HL-60 (cell line): ENCODE results near the gene EIF3J.

Experiments
- POLR2AphosphoS5 ChIP-seq: IDR thresholded peaks from 2 replicates; pipeline ENCODE4 v1.6.1; 2012; ENCODE audit warnings: low read depth
- TF ChIP-seq, protein P1 (sequence below): IDR thresholded peaks from one replicate; pipeline ENCODE4 v1.5.1; 2011; ENCODE audit warnings: low read length, control low read depth, inconsistent platforms; ENCODE audit not compliant: insufficient read depth
- TF ChIP-seq, protein P2 (sequence below): IDR thresholded peaks from 2 replicates; pipeline ENCODE4 v1.6.1; 2012; ENCODE audit warnings: low read depth; ENCODE audit not compliant: insufficient replicate concordance

DNA sequence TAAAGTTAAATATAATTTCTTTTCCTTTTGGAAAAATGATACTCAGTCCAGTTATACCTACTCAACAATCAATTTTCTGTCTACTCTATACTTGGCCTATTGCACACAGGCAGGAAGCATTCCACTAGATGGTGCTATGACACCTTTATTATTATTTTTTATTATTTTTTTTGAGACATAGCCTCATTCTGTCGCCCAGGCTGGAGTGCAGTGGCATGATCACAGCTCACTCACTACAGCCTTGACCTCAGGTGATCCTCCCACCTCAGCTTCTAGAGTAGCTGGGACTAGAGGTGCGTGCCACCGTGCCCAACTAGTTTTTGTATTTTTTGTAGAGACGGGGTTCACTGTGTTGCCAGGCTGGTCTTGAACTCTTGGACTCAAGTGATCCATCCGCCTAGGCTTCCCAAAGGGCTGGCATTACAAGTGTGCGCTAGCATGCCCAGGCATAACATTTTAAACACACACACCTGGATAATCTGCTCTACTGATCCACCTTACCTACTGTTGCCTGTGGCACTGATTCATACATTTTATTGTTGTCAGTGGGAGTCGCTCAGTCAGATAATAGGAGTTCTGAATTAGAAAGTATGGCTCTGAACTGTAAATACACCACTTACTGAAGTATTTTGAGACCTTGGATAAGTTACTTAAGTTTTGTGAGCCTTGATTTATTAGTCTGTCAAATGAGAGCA, 56.2 kb downstream of the EIF3J start:
- TF ChIP-seq, protein P1, sequence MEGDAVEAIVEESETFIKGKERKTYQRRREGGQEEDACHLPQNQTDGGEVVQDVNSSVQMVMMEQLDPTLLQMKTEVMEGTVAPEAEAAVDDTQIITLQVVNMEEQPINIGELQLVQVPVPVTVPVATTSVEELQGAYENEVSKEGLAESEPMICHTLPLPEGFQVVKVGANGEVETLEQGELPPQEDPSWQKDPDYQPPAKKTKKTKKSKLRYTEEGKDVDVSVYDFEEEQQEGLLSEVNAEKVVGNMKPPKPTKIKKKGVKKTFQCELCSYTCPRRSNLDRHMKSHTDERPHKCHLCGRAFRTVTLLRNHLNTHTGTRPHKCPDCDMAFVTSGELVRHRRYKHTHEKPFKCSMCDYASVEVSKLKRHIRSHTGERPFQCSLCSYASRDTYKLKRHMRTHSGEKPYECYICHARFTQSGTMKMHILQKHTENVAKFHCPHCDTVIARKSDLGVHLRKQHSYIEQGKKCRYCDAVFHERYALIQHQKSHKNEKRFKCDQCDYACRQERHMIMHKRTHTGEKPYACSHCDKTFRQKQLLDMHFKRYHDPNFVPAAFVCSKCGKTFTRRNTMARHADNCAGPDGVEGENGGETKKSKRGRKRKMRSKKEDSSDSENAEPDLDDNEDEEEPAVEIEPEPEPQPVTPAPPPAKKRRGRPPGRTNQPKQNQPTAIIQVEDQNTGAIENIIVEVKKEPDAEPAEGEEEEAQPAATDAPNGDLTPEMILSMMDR = no peak
- TF ChIP-seq POLR2AphosphoS5 = no peak
- TF ChIP-seq, protein P2, sequence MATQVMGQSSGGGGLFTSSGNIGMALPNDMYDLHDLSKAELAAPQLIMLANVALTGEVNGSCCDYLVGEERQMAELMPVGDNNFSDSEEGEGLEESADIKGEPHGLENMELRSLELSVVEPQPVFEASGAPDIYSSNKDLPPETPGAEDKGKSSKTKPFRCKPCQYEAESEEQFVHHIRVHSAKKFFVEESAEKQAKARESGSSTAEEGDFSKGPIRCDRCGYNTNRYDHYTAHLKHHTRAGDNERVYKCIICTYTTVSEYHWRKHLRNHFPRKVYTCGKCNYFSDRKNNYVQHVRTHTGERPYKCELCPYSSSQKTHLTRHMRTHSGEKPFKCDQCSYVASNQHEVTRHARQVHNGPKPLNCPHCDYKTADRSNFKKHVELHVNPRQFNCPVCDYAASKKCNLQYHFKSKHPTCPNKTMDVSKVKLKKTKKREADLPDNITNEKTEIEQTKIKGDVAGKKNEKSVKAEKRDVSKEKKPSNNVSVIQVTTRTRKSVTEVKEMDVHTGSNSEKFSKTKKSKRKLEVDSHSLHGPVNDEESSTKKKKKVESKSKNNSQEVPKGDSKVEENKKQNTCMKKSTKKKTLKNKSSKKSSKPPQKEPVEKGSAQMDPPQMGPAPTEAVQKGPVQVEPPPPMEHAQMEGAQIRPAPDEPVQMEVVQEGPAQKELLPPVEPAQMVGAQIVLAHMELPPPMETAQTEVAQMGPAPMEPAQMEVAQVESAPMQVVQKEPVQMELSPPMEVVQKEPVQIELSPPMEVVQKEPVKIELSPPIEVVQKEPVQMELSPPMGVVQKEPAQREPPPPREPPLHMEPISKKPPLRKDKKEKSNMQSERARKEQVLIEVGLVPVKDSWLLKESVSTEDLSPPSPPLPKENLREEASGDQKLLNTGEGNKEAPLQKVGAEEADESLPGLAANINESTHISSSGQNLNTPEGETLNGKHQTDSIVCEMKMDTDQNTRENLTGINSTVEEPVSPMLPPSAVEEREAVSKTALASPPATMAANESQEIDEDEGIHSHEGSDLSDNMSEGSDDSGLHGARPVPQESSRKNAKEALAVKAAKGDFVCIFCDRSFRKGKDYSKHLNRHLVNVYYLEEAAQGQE = no peak
